ENCODE results near the gene MCAT.

MCAT gene, protein sequence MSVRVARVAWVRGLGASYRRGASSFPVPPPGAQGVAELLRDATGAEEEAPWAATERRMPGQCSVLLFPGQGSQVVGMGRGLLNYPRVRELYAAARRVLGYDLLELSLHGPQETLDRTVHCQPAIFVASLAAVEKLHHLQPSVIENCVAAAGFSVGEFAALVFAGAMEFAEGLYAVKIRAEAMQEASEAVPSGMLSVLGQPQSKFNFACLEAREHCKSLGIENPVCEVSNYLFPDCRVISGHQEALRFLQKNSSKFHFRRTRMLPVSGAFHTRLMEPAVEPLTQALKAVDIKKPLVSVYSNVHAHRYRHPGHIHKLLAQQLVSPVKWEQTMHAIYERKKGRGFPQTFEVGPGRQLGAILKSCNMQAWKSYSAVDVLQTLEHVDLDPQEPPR

DNA sequence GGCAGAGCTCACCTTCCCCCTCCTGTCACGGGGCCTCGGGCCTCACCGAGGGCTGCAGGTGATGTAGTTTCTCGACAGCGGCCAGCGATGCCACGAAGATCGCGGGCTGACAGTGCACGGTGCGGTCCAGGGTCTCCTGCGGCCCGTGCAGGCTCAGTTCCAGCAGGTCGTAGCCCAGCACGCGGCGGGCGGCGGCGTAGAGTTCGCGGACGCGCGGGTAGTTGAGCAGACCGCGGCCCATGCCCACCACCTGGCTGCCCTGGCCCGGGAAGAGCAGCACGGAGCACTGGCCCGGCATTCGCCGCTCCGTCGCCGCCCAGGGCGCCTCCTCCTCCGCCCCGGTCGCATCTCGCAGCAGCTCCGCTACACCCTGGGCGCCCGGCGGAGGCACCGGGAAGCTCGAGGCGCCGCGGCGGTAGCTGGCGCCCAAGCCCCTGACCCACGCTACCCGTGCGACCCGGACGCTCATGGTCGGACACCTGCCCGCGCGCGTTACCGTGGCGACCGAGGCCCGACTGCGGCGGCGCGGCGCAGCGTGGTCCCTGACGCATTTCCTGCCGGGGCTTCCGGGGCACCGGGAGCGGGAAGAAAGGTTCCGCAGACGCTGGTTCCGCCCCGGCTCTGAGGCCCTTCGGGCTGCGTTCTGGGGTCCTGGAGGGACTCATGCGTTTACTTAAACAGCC is at the start of gene MCAT:
Gene MCAT (minus strand): TSS at position 519 of the 683 bp plus-strand sequence. CDS start 50 bp downstream, at position 469.
- peak; percentile 13 to 79 for DNase-seq

DNA sequence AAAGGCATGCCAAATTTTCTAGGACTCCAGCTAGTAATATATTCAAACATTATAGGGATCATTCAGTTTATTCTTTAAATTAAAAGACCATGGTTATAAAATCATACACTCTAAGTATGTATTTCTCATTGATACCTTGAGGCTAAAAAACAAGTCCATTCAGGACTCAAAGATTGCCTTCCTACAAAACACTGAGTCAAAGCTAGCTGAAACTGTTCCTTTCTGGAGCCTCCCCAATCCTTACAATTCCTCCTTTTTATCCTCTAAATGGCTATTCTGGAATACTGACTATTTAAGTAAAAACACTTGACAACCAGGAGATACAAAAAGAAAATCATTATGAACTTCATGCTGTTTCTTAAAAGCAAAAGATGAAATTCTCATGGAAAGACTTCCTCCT is 48.6 kb upstream of the MCAT start:
- no peak for DNase-seq

DNA sequence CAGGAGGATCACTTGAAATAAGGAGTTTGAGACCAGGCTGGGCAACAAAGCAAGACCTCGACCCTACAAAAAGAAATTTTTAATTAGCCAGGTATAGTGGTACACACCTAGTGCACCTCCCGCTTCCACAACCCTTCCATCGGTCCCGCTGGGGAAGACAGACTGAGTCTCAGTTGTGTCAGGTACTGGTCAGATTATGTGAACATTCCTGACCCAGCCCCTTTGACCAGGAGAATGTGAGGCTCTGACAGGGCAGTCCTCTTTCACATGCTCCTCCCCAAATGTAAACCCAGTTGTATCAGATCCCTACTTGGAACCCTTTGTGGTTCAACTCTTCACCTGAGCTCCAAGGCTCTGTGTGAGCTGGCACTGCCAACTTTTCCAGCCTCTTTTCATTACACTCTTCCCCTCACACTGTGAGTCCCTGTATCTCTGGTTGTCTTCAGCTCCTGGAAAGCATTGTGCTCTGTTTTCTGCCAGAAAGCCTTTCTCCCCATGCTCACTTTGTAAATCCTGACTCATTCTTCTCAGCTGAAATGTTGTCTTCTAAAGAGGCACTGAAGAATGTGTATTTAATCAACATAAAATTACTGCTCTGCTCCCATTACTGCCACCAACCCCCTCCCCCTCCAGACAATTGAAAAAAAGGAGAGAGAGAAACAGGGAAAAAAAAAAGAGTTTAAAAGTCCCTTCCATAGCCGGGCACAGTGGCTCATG is 45.8 kb upstream of the MCAT start:
- no peak for DNase-seq

DNA sequence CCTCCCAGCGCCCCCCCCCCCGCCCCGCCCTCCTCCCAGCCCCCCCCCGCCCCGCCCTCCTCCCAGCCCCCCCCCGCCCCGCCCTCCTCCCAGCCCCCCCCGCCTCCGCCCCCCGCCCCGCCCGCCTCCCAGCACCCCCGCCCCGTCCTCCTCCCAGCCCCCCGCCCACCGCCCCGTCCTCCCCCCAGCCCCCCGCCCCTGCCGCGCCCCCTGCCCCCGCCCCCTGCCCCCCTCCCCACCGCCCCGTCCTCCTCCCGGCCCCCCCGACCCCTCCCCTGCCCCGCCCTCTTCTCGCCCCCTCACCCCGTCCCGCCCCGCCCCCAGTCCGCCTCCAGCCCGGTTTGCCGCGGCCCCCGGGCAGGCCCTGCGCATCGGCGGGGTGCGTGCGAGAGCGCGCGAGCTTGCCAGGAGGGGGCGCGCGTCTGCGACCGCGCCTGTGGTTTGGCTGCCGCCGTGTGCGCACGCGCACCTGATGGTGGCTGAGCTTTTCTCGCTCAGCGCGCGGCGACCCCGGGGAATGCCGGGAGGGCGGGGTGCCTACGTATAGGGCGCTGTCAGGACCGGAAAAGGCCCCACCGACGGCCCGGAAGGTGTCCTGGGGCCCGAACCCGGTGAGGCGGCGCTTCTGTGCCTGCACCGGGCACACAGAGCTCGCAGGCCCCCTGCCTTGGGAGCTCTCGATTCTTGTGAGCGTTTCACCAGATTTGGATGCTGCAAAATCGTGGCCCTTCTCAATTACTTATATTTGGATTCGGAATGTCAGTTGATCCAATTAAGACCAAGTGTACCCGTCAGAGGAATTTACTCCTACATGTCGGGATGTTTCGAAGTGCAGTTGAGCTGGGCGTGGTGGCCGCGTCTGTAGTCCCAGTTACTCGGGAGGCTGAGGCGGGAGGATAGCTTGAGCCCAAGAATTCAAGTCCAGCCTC is 44.2 kb upstream of the MCAT start:
- DNase-seq, result peak; percentile 83 to 97

DNA sequence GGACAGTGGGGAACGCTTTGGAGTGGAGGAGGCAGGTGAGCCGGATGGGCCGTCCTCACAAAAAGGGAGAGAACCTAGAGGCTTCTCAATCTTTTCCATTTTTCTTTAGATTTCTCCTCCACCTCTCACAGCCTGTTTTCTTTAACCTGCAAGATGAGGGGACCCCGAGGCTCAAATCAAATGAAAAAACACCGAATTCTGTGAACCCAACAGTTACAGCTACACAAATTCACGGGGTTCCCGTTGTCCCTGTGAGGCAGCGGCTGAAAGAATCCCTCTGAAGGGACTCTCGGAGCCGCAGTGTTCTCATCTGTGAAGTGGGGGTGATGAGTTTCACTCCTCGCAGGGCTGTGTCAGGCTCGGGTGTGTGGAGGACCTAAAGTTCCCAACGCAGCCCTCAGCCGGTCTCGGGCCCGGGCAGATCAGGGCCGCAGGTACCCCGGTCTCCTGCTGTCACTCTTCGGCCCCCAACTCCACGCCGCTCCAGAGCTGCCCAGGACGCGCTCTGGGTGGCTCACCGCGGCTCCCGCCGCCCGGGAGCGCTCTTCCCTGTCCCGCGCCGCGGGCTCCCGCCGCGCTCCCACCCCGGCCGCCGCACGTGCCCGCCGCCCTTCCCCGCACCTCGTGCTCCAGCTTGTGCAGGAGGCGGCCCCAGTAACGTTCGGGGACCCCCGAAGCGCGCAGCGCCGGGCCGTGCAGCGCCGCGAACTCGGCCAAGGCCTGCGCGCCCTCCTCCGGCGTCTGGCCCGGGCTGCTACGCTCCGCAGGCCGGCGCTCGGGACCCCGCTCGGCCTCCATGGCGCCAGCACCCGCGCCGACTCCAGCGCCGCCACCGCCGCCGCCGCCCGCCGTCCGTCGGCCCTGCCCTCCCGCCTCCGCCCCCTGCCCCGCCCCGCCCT is 43.3 kb upstream of the MCAT start, which contains the start of gene TTLL12:
Gene TTLL12 (minus strand): TSS at position 863 of the 899 bp plus-strand sequence. CDS start 65 bp downstream, at position 798.
- peak in 1 of 2 experiments; percentile 52 for DNase-seq

DNA sequence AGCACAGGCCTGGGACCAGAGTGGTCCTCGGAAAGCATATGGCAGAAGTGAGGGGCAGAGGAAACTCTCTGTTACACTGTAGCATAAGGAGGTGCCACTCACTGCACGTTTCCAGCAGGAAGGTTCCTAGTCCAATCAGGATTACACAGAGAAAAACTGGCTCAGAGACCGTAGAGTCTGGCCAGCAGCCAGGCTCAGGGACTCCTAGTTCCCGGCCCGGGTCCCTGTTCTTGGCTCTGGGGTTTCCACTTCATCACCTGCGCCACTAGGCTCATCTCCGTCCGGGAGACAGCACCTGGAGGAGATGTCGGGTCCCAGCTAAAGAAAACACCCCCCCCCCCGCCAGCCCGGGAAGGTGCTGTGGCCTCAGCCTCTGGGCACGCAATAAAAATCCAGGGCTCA is 42.7 kb upstream of the MCAT start:
- peak; percentile 10 to 74 for DNase-seq

DNA sequence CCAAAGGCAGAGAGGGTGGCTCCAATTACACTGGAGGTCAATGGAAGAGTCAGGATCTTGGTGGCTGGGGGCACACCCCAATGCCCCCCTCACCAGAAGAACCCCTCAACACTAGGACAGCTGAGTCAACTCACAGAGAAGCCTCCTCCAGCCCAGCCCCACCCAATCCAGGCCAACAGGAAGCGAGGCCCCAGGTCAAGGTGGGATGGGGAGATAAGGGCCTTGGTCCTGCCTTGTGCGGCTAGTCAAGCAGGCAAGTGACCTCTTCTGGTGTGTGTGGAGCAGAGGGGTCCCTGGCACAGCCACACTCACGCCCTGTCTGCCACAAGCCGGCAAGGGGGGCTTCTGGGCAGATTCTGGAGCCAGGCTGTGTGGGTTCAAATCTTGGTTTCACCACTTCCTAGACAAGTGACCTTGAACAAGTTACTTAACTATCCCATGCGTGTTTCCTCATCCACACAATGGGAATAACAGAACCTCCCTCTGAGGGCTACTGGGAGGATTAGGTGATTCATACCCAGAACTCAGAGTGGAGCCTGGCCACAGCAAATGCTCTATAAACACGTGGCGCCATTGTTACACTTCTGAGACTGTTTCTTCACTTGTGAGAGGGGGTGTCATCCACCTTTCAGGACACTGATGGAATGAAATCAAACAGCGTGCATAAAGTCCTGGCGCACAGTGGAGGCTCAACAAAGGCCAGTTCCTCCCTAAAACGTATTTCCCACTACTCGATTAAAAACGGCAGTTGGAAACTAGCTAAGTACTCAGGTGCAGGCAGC is 40.5 kb upstream of the MCAT start:
- DNase-seq, result no peak

DNA sequence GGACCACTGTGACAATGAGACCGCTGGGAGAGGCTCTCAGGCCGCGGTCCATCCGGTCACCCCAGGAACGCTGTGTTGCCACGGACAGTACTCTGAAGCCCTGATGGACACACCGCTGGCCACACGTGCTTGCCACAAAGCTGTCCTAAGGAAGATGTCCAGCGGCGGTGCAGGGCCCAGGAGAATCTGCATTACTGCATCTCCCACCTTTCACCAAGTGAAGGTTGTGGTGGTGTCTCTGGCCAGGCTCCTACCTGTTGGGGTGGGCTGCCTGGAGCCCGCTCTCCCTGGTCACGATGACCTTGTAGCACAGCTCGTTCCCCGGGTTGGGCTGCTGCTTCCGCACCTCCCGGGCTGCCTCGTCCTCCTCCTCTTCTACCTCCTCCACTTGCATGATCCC is 39.5 kb upstream of the MCAT start:
- no peak for DNase-seq

DNA sequence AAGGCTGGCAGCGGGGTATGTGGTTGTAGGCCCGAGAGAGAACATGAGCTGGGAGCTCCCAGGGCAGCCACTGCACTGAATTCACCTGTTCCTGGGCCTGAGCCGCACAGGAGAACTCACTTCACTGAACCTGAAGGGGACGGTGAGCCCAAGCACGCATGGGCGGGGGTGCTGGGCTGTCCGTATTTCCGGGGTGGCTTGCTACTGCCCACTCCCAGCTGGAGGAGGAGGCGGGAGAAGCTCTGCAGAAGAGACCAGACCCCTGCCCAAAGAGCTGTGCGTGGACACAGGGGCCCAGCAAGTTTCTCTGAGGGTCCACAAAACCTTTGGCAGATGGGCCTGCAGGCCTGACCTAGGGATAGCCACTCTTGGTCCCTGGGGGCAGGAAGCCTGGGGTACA is 38.9 kb upstream of the MCAT start:
- DNase-seq, result no peak

DNA sequence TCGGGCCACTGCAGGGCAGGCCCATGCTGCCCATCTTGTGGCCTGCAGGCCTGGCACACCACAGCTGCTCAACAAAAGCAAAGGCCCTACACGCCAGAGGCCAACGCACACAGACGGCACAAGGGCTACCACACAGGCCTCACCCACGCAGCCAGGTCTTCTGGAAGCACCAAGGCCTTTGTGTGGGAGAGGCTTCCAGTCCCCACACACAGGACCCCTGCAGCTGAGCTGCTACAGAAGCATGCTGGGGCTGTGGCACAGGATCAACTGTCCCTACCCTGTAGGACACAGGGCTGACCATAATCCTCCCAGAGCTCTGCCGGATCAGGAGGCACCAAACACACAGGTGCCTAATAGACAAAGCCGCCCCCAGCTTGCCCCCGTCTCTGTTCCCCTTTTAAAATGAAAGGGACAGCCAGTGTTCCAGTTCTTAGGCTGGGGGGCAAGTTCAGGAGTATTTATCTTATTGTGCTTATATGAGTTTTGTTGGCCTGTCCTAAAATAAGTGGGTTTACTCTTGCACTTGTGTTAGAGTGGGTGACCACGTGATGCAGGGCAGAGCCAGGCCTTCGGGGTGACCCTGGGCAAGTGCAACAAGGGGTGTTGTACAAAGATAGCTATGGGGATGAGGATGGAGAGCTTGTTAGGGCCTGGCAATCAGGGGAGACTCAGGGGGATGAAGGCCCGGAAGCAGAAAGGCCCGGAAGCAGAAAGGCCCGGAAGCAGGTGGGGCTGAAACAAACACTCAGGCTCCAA is 38.3 kb upstream of the MCAT start:
- DNase-seq, result no peak

DNA sequence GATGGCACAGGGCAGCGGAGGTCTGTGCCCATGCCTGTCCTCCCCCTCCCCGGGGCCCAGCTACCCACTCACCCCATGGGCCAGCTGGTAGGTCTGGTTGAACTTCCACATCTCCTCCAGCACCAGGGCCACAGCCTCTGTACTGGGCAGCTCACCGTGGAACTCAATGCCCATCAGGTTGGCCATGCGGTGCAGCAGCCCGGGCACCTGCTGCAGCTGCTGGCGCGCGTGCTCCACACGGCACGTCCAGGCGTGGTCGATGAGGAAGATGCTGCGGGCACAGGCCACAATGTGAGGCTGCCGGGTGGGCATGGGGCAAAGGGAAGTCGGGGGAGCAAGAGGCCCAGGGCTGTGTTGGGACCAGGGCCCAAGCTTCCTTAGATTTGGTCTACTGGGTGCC is 37.5 kb upstream of the MCAT start:
- DNase-seq, result no peak

DNA sequence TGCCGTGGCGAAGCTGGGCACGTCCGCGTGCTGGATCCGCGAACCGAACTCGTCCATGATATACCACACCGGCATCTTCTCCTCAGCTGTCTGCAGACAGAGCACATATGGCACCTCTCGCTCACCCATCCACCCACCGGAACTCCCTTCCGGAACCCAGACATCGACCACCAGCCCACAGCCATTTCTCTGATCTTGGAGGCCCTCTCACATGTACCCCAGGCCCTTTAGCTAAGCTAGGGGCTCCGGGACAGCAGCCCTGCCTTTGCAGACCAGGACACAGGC is 36.7 kb upstream of the MCAT start:
- DNase-seq, result no peak

DNA sequence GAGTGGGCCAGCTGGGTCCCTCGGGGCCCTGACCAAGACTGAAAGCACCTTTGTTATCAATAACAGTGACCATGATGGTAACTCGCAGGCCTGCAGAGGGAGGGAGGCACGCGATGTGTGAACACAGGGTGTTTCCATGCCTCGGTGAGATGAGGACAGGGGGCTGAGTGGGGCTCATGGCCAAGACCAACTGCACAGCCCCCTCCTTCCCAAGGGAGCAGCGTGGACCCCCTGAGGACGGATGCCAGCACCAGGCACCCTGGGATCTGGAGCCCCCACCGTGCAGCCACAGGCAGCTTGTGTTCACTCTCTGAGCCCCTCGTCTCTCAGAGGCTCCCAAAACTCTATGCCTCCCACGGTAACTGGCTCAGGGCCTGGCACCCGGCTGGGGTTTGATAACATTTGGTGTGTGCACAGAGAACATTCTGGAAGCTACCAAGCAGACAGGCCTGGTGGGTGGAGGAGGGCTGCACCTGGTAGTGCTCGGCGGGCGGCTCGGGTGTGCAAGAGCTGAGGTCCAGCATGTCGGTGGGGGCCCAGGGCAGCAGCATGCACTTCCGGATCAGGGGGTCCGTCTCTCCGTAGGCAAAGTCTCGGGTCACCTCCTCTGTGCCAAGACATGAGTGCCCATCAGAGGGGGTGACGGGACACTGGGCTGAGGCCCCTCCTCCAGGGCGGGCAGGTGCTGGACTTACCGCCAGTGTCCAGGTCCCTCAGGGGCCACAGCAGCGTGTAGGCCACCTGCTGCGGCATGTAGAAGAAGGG is 36.1 kb upstream of the MCAT start:
- DNase-seq, result no peak

DNA sequence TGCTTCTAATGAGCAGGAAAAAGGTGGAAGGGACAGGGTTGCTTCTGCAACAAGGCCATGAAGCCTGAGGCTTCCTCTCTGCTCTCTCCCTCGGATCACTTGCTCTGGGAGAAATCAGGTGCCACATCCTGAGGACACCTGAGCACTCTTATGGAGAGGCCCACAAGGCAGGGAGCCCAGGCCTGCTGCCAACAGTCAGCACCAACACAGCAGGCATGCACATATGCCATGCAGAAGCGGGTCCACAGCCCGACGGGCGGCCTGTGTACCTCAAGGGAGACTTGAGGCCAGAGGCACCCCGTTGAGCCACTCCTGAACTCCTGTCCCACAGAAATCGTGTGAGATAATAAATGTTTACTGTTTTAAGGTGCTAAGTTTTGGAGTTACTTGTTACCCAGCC is 34.3 kb upstream of the MCAT start:
- no peak for DNase-seq

DNA sequence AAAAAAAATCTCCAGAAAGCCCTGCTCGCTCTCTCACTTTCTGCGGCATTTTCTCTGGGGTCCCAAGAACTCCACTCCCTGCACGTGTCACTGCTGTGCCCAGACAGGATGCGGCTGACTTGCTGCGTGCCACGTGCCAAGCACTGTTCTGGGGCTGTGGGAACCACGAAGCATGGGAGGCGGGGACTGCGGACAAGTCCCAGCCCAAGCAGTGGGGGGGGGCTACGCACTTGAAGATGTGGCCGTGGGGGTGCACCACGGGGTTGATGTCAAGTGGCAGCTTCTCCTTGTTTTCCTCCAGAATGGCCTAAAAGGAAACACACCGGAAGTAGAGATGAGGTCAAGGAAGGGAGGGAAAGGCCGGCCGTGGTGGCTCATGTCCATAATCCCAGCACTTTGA is 32.9 kb upstream of the MCAT start:
- no peak for DNase-seq

DNA sequence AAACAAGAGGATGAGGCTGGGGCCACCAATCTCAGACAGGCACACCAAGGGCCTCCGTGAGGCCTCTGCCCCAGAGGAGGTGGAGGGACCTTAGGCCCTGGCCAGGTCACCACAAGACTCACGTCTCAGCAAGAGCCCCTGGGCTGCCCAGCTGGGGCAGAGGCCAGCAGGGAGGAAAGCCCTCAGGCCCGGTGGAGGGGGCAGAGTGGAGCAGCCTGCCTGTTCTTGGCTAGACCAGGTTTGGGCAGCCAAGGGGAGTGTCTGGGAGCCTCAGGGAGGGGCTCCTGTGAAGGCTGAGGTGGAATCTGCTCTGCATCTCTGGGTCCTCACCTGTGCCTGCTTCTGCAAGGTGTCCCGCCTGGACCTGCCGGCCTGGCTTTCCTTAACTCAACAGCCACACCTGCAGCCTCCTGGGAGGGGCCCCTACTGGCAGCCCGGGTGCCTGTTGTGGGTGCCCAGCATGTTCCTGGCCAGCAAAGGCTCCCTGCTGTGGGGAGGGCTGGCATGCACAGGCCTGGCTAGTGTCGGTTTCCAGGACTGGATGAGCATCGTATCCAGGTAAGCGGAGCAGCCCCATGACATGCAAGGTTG is 31.8 kb upstream of the MCAT start:
- DNase-seq, result no peak

DNA sequence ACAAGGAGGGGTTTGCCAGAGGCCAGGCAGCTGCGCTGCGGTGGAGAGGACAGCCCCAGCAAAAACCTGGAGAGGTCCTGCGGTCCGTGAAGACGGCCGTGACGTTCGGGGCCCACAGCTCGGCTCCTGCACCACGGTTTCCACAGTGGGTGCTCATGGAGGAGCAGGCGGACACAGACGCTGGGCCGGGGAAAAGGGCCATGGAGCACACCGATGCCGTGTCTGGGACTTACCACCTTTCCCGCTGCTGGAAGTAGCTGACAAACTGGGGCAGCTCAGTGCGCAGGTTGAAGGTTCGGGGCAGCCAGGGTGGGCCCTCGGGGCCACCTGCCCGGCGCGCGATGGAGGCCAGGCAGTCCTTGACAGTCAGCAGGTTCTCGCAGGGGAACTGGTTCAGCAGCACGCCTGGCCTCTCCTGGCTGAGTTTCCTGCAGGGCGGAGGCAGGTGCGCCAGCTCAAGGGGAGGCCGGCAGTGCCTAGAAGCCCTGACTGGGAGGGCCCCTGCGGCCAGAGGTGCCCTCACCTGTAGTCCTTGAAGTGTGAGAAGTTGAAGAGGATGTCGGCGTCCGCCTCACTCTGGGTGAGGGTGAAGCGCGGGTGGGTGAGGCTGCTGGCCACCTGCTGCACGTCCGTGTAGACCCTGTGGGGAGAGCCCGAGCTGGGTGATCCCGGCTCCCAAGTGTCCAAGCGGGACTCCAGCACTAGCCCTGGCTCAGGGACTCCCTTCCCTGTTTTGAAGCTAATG is 30.9 kb upstream of the MCAT start:
- no peak for DNase-seq

DNA sequence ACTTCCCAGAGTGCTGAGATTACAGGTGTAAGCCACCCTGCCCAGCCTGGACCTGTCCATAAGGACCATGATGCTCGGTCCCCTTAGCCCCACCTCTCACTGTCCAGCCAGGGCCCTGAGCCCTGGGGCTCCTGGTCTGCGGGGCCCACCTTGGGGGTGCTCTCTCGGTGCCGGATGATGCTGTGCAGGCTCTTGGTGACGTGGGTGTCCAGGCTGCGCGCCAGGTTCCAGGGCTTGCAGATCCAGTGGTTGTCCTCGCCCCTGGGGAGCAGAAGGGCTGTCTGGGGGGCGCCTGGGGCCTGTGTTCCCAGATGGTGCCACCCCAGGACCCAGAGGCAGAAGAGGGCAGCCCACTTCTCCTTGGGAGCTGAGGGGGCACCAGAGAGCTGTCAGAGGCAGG is 30.4 kb upstream of the MCAT start:
- no peak for DNase-seq
